ENCODE results near the gene IL10RA. TPM values are rescaled to one million over a fixed set of nuclear protein-coding genes. Genes with fewer than 3 reads are reported as not detected.

Gene IL10RA
- total RNA-seq, 1 donor from 2014 or later: 0.46 TPM

DNA sequence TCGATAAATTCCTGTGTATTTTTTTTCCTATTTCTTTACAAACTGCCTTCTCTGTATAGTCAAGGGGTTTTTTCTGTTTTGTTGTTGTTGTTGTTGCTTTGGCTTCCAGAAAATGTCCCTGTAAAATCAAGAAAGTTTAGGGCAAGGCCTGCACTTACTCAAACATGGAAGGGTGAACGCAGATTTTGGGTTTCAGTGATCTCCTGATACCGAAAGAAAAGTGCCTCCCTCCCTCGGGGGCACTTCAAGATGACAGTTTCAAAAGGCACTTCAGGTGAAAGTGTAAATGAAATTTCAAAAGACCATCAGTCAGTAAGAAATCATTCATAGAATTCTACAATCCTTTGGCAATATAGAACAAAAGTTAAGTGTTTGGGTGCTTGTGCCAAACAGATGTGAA, 47.2 kb downstream of the IL10RA start:
- TF ChIP-seq, protein P1, sequence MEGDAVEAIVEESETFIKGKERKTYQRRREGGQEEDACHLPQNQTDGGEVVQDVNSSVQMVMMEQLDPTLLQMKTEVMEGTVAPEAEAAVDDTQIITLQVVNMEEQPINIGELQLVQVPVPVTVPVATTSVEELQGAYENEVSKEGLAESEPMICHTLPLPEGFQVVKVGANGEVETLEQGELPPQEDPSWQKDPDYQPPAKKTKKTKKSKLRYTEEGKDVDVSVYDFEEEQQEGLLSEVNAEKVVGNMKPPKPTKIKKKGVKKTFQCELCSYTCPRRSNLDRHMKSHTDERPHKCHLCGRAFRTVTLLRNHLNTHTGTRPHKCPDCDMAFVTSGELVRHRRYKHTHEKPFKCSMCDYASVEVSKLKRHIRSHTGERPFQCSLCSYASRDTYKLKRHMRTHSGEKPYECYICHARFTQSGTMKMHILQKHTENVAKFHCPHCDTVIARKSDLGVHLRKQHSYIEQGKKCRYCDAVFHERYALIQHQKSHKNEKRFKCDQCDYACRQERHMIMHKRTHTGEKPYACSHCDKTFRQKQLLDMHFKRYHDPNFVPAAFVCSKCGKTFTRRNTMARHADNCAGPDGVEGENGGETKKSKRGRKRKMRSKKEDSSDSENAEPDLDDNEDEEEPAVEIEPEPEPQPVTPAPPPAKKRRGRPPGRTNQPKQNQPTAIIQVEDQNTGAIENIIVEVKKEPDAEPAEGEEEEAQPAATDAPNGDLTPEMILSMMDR (conservative IDR thresholded peaks at IDR 0.05; ENCODE audit: low read depth, low read length): no peak
- H3K4me3 ChIP-seq (ENCODE audit: low read depth, low read length): no peak overlapping the region
- no peak for DNase-seq (ENCODE audit: low read depth)

DNA sequence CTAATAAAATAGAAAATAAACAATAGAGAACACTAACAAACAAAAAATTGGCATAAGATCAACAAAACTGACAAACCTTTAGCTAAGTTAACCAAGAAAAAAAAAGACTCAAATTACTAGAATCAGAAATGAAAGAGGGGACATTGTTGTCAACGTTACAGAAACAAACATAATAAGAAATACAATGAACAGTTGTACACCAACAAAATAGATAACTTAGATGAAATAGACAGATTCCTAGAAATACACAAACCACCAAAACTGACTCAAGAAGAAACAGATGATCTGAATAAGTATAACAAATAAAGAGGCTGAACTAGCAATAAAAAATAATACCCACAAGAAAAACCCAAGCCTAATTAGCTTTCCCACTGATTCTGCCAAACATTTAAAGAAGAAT, 55.9 kb downstream of the IL10RA start:
- no peak overlapping the region for H3K4me3 ChIP-seq (ENCODE audit: low read depth, low read length)
- TF ChIP-seq, protein P1 (conservative IDR thresholded peaks at IDR 0.05; ENCODE audit: low read depth, low read length): no peak
- no peak for DNase-seq (ENCODE audit: low read depth)

DNA sequence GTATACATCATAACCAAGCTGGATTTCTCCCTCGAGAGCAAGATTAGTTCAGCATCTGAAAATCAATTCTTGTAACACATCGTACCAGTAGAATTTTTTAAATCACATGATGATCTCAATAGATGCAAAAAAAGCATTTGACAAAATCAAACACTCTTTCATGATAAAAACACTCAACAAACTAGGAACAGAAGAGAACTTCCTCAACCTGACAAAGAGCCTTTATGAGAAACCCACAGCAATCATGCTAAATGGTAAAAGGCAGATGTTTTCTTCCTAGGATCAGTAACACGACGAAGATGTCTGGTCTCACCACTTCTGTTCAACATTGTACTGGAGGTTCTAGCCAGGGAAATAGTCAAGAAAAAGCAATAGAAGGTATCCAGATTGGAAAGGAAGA, 56.6 kb downstream of the IL10RA start:
- no peak overlapping the region for H3K4me3 ChIP-seq (ENCODE audit: low read depth, low read length)
- TF ChIP-seq, protein P1 (conservative IDR thresholded peaks at IDR 0.05; ENCODE audit: low read depth, low read length): no peak
- no peak for DNase-seq (ENCODE audit: low read depth)

DNA sequence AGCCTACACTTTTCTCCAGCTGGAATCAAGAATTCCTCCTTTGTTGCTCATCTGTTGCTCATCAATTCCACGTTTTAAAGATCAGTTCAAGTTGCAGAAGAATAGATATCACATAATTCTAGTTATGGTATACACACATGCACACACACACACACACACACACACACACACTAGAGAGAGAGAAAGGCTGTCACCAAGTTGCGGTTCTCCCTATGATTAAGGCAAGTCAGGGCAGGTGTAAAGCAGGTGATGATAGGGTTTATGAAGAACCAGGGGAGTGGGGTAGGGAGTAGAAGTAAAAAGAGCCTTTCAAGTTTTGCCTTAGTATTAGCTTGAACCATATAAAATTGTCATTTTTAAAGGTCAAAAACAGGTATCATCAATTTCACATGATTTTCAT, 59.0 kb downstream of the IL10RA start:
- DNase-seq (ENCODE audit: low read depth): no peak
- no peak overlapping the region for H3K4me3 ChIP-seq (ENCODE audit: low read depth, low read length)
- TF ChIP-seq, protein P1 (conservative IDR thresholded peaks at IDR 0.05; ENCODE audit: low read depth, low read length): no peak

DNA sequence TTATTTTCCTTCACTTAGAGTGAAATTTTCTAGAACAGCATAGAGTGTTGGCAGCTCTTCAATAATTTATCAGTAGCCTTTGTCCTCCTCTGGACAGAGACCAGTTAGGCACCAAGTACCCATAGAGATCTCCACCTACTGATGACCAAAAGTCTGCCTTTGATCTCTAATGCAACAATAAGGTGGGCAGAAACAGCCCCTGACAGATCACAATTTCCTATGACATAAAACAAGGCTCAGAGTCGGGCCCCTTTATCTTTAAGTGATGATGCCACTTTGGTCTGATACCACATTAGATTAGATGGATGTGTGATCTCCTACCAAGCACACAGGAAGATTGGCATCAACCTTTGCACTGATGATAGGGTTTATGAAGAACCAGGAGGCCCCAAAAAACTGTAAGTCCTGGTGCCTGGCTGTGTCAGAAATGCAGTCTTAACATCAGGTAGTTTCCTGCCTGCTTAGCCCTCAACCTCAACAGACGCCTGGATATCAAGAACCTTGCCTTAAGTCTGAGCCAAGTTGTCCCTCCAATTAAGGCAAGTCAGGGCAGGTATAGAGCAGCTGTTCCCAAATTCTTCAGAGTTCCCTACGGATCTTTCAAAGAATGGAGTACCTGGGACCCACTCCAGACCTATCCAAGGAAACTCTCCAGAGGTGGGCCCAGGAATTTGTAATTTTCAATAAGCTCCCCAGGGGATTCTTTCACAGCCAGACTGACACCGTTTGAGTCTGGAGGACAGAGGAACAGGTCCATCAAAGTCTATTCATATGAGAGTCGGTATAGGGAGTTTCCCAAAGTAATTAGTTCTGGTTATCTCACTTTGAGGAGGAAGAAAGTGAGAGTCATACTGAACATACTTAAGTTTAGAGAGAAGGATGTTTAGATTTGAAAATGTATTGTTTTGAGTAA, 60.1 kb downstream of the IL10RA start:
- H3K4me3 ChIP-seq (ENCODE audit: low read depth, low read length): no peak overlapping the region
- TF ChIP-seq, protein P1 (conservative IDR thresholded peaks at IDR 0.05; ENCODE audit: low read depth, low read length): no peak
- no peak for DNase-seq (ENCODE audit: low read depth)

GRCh38 chr11:118046964-118047700, 60.9 kb downstream of the IL10RA start:
- TF ChIP-seq, protein P1 (conservative IDR thresholded peaks at IDR 0.05; ENCODE audit: low read depth, low read length): no peak
- no peak overlapping the region for H3K4me3 ChIP-seq (ENCODE audit: low read depth, low read length)
- DNase-seq (ENCODE audit: low read depth): no peak

All from epithelial cell of proximal tubule (primary cell).